CD4-positive, CD25-positive, alpha-beta regulatory T cell (primary cell): ENCODE results near the gene BLVRB. TPM values are rescaled to one million over a fixed set of nuclear protein-coding genes. Genes with fewer than 3 reads are reported as not detected.

Experiments used
- ATAC-seq, 2 donors: fragments of 150-1000 bp; cut with Tn5 transposase; one replicate each; pipeline ENCODE4 v1.10.0; 2021; ENCODE audit warnings: low read depth in 2 of 2, moderate number of reproducible peaks in 2 of 2, moderate library complexity in 1 of 2
- DNase-seq, 3 donors: peaks; one replicate each; pipeline versions ENCODE4 v3.0.0 to v3.0.0-alpha.2; 2012 to 2022; ENCODE audit warnings: mixed read lengths in 1 of 3
- H3K27ac ChIP-seq: one replicate; pipeline ENCODE4 v1.7.0; 2013; ENCODE audit warnings: mild to moderate bottlenecking, low read length; ENCODE audit not compliant: insufficient read depth, poor library complexity, severe bottlenecking
- H3K27me3 ChIP-seq: one replicate; pipeline ENCODE4 v1.7.0; 2013; ENCODE audit warnings: low read length; ENCODE audit not compliant: control insufficient read depth, insufficient read depth
- H3K36me3 ChIP-seq: one replicate; pipeline ENCODE4 v1.7.0; 2013; ENCODE audit warnings: mild to moderate bottlenecking, low read length, moderate library complexity; ENCODE audit not compliant: control insufficient read depth, insufficient read depth
- H3K4me1 ChIP-seq: 2 replicates; pipeline ENCODE4 v1.7.0; 2013; ENCODE audit warnings: mild to moderate bottlenecking, low read length; ENCODE audit not compliant: insufficient read depth, control insufficient read depth, poor library complexity, severe bottlenecking
- H3K4me3 ChIP-seq: one replicate; pipeline ENCODE4 v1.7.0; 2013; ENCODE audit warnings: low read depth, mild to moderate bottlenecking, low read length, moderate library complexity
- H3K9me3 ChIP-seq, 2 experiments: 1 replicate in 1 of 2; 2 replicates in 1 of 2; pipeline ENCODE4 v1.7.0; 2013; ENCODE audit warnings: low read length in 2 of 2, mild to moderate bottlenecking in 1 of 2, moderate library complexity in 1 of 2; ENCODE audit not compliant: control insufficient read depth in 2 of 2
- H3K27ac Mint-ChIP-seq, 3 donors: one replicate each; pipeline ENCODE4 v1.8.0; 2020 to 2022; ENCODE audit warnings: mild to moderate bottlenecking in 3 of 3, mixed read lengths in 3 of 3, moderate library complexity in 2 of 3
- H3K27me3 Mint-ChIP-seq: one replicate; pipeline ENCODE4 v1.8.0; 2022; ENCODE audit warnings: mild to moderate bottlenecking, mixed read lengths
- H3K36me3 Mint-ChIP-seq: one replicate; pipeline ENCODE4 v1.8.0; 2020; ENCODE audit warnings: mixed read lengths
- H3K4me1 Mint-ChIP-seq, 4 donors: one replicate each; pipeline ENCODE4 v1.8.0; 2020 to 2022; ENCODE audit warnings: mixed read lengths in 4 of 4, mild to moderate bottlenecking in 1 of 4
- H3K4me3 Mint-ChIP-seq, 4 donors: one replicate each; pipeline ENCODE4 v1.8.0; 2020 to 2022; ENCODE audit warnings: mild to moderate bottlenecking in 4 of 4, mixed read lengths in 4 of 4, moderate library complexity in 3 of 4
- H3K9me3 Mint-ChIP-seq, 7 donors: one replicate each; pipeline ENCODE4 v1.8.0; 2020 to 2022; ENCODE audit warnings: mixed read lengths in 7 of 7, mild to moderate bottlenecking in 3 of 7, moderate library complexity in 2 of 7
- polyA plus RNA-seq, 4 donors: library from polyadenylated mRNA; unstranded; fragments of 300-500 nt; fragmentation: Illumina TruSeq; gene quantifications; one replicate each; pipeline ENCODE4 v1.2.3, GENCODE V29; 2021
- total RNA-seq: library from RNA; stranded (reverse); gene quantifications from one replicate; pipeline ENCODE4 v1.2.3, GENCODE V29; 2022

BLVRB gene
- total and polyA plus RNA-seq, 5 donors from 2014 or later: 6.2 to 48.6 (median 22.4) TPM

DNA sequence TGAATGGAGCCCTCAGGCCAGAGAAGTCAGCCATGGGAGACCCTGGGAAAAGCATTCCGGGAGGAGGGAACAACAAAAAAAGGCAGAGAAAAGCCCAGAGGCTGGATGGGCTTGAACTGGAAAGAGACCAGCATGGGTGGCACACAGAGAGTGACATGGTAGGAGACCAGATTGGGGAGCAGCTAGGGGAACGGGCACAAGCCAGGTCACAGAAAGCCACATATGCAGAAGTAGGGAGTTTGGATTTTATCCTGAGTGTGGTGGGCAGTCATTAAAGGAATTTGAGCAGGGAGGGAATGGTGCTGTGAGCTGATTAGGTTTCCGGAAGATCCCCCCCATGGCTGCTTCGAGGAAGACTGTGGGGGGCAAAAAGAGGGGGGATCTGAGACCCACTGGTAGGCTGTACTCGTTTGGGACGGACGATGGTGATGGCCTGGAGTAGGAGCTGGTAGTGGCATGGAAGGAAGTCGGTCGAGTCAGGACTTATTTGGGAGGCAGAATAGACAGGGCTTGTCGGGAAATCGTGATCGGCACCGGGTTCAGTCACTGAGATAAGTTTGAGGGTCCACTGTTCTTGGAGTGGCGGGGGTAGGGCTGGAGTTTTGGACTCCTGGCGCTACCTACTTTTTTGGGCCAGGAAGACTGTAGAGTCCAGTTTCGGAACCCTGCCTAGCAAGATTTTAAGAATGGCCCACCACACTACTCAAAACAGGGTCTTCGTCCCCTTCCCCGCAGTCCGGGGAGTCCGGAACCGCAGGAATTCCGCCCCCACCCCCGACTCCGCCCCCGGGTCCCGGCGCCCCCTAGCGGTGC lies 40.7 kb downstream of the BLVRB start:
- Mint-ChIP-seq H3K36me3 (no peaks in the 10 kb centered on the region), H3K4me1 (peaks cover 0 to 35% (median 23%) of the 10 kb centered on the region in 4 donors), H3K27me3 (peaks cover 24% of the 10 kb centered on the region), H3K9me3 (peaks cover 0 to 2% (median 0%) of the 10 kb centered on the region in 7 donors), H3K4me3 (peak overlapping the region; percentile 91 to 97 (median 96)), H3K27ac (peak overlapping the region; percentile 97 to 99 (median 99))
- no peaks in the 10 kb centered on the region for H3K9me3 ChIP-seq
- peak overlapping the region; percentile 96 for H3K27ac ChIP-seq
- H3K4me3 ChIP-seq: peak overlapping the region; percentile 90
- ATAC-seq (no peak), DNase-seq (peak in 1 of 3 donors; percentile 25)
- H3K36me3 ChIP-seq: peaks cover 6% of the 10 kb centered on the region
- H3K4me1 ChIP-seq: peaks cover 42% of the 10 kb centered on the region
- no peaks in the 10 kb centered on the region for H3K27me3 ChIP-seq

DNA sequence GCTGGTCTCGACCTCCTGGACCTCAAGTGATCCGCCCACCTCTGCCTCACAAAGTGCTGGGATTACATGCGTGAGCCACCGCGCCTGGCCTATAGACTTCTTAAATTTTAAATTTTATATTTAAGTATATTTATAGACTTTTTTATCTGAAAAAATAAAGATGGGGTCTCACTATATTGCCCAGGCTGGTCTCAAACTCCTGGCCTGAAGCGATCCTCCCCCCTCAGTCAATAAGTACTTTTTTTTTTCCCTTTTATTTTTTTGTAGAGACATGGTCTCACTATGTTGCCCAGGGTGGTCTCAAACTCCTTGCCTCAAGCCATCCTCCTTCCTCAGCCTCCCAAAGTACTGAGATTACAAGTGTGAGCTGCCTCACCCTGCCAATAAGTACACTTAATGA lies 41.6 kb downstream of the BLVRB start:
- peaks cover 24% of the 10 kb centered on the region for H3K27me3 Mint-ChIP-seq
- peak overlapping the region in 2 of 3 donors; percentile 97 to 99 for H3K27ac Mint-ChIP-seq
- ATAC-seq: no peak
- H3K4me3 ChIP-seq: no peak overlapping the region
- peak overlapping the region; percentile 44 to 95 (median 74) for H3K4me3 Mint-ChIP-seq
- no peaks in the 10 kb centered on the region for H3K27me3 ChIP-seq
- H3K4me1 ChIP-seq: peaks cover 42% of the 10 kb centered on the region
- H3K4me1 Mint-ChIP-seq: peaks cover 0 to 38% (median 23%) of the 10 kb centered on the region in 4 donors
- peaks cover 0 to 2% (median 0%) of the 10 kb centered on the region in 7 donors for H3K9me3 Mint-ChIP-seq
- H3K36me3 ChIP-seq: peaks cover 6% of the 10 kb centered on the region
- no peaks in the 10 kb centered on the region for H3K36me3 Mint-ChIP-seq
- peak overlapping the region; percentile 96 for H3K27ac ChIP-seq
- DNase-seq: no peak
- H3K9me3 ChIP-seq: no peaks in the 10 kb centered on the region

DNA sequence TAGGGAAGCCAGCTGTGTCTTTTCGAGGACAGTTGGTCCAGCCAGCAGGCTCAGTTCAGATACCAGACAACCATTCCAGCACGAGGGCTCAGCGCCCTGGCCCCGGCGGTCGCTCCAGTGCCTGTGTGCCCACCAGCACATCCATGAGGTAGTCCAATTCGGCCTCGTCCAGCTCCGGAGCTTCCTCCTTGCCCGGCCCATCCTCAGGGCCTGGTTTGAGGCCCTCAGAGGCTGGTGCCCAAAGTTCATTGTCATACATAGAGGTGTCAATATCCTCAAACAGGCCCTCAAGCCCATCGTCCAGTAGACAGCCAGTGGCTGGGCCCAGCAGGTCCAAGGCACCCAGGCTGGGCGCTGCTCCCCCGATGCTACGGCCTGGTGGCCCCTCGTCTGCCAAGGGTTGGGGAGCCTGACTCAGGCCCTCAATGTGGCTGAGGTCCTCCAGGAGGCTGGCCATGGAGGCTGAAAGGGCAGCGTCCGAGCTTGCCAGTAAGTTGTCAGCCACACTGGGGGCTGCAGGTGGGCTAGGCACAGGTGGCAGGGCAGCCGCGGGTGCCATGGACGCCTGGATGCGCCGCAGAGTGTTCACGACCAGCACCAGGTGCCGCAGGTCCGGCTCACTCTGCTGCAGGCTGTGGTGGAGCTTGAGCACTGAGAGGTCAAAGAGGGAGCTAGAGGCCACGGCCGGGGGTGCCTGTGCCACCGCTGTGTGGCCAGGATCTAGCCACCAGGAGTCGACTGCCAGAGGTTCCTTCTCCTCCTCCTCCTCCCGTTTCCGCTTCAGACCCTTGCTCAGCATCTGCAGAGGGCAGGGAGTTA lies 42.6 kb downstream of the BLVRB start:
- no peak for DNase-seq
- Histone ChIP-seq H3K27me3 (no peaks in the 10 kb centered on the region), H3K4me1 (peaks cover 42% of the 10 kb centered on the region), H3K9me3 (no peaks in the 10 kb centered on the region), H3K4me3 (no peak overlapping the region), H3K36me3 (peaks cover 6% of the 10 kb centered on the region), H3K27ac (no peak overlapping the region)
- no peak for ATAC-seq
- peaks cover 0 to 2% (median 0%) of the 10 kb centered on the region in 7 donors for H3K9me3 Mint-ChIP-seq
- peak overlapping the region in 2 of 3 donors; percentile 32 to 95 for H3K27ac Mint-ChIP-seq
- H3K27me3 Mint-ChIP-seq: peaks cover 27% of the 10 kb centered on the region
- no peaks in the 10 kb centered on the region for H3K36me3 Mint-ChIP-seq
- H3K4me1 Mint-ChIP-seq: peaks cover 0 to 42% (median 26%) of the 10 kb centered on the region in 4 donors
- H3K4me3 Mint-ChIP-seq: peak overlapping the region; percentile 89 to 96 (median 93)

DNA sequence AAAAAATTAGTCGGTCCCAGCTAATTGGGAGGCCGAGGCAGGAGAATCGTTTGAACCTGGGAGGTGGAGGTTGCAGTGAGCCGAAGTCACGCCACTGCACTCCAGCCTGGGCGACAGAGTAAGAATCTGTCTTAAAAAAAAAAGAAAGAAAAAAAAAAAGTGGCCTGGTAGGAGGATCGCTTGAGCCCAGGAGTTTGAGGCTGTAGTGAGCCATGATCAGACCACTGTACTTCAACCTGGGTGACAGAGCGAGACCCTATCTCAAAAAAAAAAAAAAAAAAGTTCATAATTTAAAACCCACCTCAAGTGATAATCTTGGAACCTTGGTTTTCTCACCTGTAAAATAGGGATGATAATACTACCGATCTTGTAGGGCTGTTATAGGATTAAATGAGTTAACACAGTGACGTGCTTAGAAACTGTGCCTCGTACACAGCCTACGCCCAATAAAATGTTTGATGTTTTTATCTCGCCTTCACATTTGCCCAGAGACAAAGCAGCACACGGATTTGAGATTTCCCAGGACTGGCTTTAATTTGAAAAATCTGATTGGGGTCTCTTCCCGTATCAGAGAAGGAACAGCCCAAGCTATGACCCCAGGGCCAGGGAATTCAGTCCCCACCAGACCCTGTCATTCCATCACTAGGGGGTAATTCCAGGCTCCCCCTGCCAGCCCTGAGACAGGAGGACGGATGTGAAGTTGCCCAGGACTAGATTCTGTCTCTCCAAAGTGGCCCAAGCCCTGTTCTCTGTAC lies 43.4 kb downstream of the BLVRB start:
- peaks cover 0 to 46% (median 28%) of the 10 kb centered on the region in 4 donors for H3K4me1 Mint-ChIP-seq
- no peaks in the 10 kb centered on the region for H3K36me3 Mint-ChIP-seq
- Histone ChIP-seq H3K27me3 (no peaks in the 10 kb centered on the region), H3K4me3 (no peak overlapping the region), H3K4me1 (peaks cover 42% of the 10 kb centered on the region), H3K9me3 (no peaks in the 10 kb centered on the region), H3K27ac (peak overlapping the region; percentile 82), H3K36me3 (peaks cover 6% of the 10 kb centered on the region)
- H3K9me3 Mint-ChIP-seq: peaks cover 0 to 2% (median 0%) of the 10 kb centered on the region in 7 donors
- H3K4me3 Mint-ChIP-seq: peak overlapping the region; percentile 87 to 96 (median 90)
- H3K27me3 Mint-ChIP-seq: peaks cover 25% of the 10 kb centered on the region
- DNase-seq (no peak), ATAC-seq (no peak)
- peak overlapping the region; percentile 42 to 97 (median 95) for H3K27ac Mint-ChIP-seq

DNA sequence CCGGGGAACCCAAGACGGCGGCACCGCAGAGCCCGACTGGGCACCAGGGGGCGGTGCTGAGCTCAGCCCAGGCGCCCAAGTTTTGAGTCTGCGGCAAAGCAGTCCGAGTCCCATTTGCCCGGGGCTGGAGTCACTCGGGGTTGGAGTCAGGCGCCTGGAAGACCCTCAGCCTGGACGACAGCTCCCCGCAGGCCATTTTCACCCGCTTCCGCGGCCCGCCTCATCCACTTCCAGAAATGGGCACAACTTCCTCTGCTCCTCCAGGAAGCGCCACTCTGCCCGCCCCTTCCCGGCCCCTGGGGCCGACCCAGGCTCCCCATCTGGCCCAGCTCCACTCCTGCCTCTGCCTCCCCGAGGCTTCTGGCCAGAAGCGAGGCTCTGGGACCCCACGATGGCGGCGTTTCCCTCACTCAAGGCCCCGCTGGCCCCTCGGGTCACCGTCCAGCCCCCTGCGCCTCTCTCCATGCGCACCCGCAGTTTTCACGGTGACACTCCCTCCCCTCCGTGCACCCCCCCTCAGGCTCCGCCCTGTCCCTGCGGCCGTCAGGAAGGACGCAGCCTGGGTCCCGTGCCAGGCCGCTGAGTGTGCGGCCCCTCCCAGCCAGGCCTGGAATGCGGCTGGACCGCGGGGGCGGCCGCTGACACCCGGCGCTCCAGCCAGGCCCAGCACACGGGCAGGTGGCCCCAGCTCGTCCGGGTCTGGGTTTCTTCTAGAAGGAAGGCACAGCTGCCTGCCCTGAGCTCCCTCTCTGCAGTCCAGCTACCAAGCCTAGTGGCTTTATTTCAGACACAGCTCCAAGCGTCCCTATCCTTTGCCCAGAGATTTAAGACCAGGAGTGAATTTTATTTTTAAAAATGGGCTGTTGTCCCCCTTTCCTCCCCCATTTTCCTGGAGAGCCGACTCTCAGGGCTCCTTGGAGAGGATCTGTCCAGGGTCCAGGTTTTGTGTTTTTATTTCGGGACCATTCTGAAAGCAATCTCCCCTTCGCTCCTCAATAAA lies 44.5 kb downstream of the BLVRB start:
- peaks cover 0 to 2% (median 0%) of the 10 kb centered on the region in 7 donors for H3K9me3 Mint-ChIP-seq
- peaks cover 21% of the 10 kb centered on the region for H3K27me3 Mint-ChIP-seq
- H3K36me3 Mint-ChIP-seq: no peaks in the 10 kb centered on the region
- peak overlapping the region; percentile 87 to 96 (median 90) for H3K4me3 Mint-ChIP-seq
- peak; percentile 68 to 78 (median 72) for DNase-seq
- ATAC-seq: peak; percentile 33 to 44
- H3K36me3 ChIP-seq: peaks cover 6% of the 10 kb centered on the region
- H3K4me1 Mint-ChIP-seq: peaks cover 0 to 41% (median 27%) of the 10 kb centered on the region in 4 donors
- no peaks in the 10 kb centered on the region for H3K9me3 ChIP-seq
- peak overlapping the region; percentile 78 for H3K4me3 ChIP-seq
- no peaks in the 10 kb centered on the region for H3K27me3 ChIP-seq
- H3K27ac Mint-ChIP-seq: peak overlapping the region; percentile 94 to 97 (median 95)
- peak overlapping the region; percentile 82 for H3K27ac ChIP-seq
- peaks cover 37% of the 10 kb centered on the region for H3K4me1 ChIP-seq

DNA sequence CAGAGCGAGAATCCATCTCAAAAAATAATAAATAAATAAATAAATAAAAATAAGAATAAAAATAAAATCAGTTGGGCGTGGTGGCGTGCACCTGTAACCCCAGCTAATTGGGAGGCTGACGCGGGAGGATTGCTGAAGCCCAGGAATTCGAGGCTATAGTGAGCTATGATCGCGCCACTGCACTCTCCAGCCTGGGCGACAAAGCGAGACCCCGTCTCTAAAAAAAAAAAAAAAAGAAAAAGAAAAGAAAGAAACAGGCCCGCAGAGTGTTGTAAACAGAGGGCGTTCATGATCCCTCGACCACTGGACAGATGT lies 45.1 kb downstream of the BLVRB start:
- H3K4me1 ChIP-seq: peaks cover 36% of the 10 kb centered on the region
- no peaks in the 10 kb centered on the region for H3K9me3 ChIP-seq
- no peaks in the 10 kb centered on the region for H3K36me3 Mint-ChIP-seq
- H3K4me3 Mint-ChIP-seq: peak overlapping the region; percentile 87 to 96 (median 90)
- H3K4me3 ChIP-seq: no peak overlapping the region
- H3K27ac Mint-ChIP-seq: peak overlapping the region; percentile 92 to 95 (median 94)
- DNase-seq (no peak), ATAC-seq (no peak)
- no peaks in the 10 kb centered on the region for H3K27me3 ChIP-seq
- peaks cover 0 to 2% (median 0%) of the 10 kb centered on the region in 7 donors for H3K9me3 Mint-ChIP-seq
- H3K27ac ChIP-seq: peak overlapping the region; percentile 82
- peaks cover 15% of the 10 kb centered on the region for H3K27me3 Mint-ChIP-seq
- peaks cover 6% of the 10 kb centered on the region for H3K36me3 ChIP-seq
- H3K4me1 Mint-ChIP-seq: peaks cover 0 to 37% (median 24%) of the 10 kb centered on the region in 4 donors
